OCI-LY1 (cell line): ENCODE results near the gene C11orf52.

Source experiments
- H2AFZ ChIP-seq: fragments of 200-600 bp; sonication (generic), shearing (Covaris generic); 2 replicates; pipeline ENCODE4 v1.6.0; 2014; ENCODE audit warnings: antibody characterized with exemption, mild to moderate bottlenecking, low read length
- H3F3A ChIP-seq: fragments of 200-600 bp; sonication (generic), shearing (Covaris generic); 2 replicates; pipeline ENCODE4 v1.6.0; 2014; ENCODE audit warnings: mild to moderate bottlenecking, antibody characterized with exemption, low read length, moderate library complexity; ENCODE audit not compliant: insufficient read depth
- H3K27ac ChIP-seq: fragments of 200-600 bp; sonication (generic); 2 replicates; pipeline ENCODE4 v1.5.1; 2014; ENCODE audit warnings: low read length, mixed run types, mild to moderate bottlenecking, low read depth; ENCODE audit not compliant: poor library complexity, severe bottlenecking
- H3K27me3 ChIP-seq: fragments of 200-600 bp; sonication (generic); 2 replicates; pipeline ENCODE4 v1.6.0; 2014; ENCODE audit warnings: antibody characterized with exemption, mild to moderate bottlenecking, low read length, moderate library complexity; ENCODE audit not compliant: insufficient read depth
- H3K36me3 ChIP-seq: fragments of 200-600 bp; sonication (generic); 2 replicates; pipeline ENCODE4 v1.6.1; 2014; ENCODE audit warnings: mild to moderate bottlenecking, antibody characterized with exemption, low read length, moderate library complexity, mixed read lengths; ENCODE audit not compliant: insufficient read depth
- H3K4me1 ChIP-seq: fragments of 200-600 bp; sonication (generic); 2 replicates; pipeline ENCODE4 v1.5.1; 2014; ENCODE audit warnings: mild to moderate bottlenecking, low read length, moderate library complexity; ENCODE audit not compliant: insufficient read depth, severe bottlenecking
- H3K4me2 ChIP-seq: fragments of 200-600 bp; sonication (generic), shearing (Covaris generic); 2 replicates; pipeline ENCODE4 v1.6.1; 2014; ENCODE audit warnings: low read length
- H3K4me3 ChIP-seq: fragments of 200-600 bp; sonication (generic); 2 replicates; pipeline ENCODE4 v1.5.1; 2014; ENCODE audit warnings: low read length, low read depth, mild to moderate bottlenecking, mixed read lengths; ENCODE audit not compliant: poor library complexity, severe bottlenecking
- H3K79me2 ChIP-seq: fragments of 200-600 bp; shearing (Covaris generic); 2 replicates; pipeline ENCODE4 v1.6.1; 2016; ENCODE audit warnings: mixed run types, low read length, mixed read lengths; ENCODE audit not compliant: insufficient read depth
- H3K9ac ChIP-seq: fragments of 200-600 bp; sonication (generic), shearing (Covaris generic); 2 replicates; pipeline ENCODE4 v1.6.1; 2014; ENCODE audit warnings: mild to moderate bottlenecking, low read length, mixed read lengths
- H3K9me2 ChIP-seq: fragments of 200-600 bp; sonication (generic), shearing (Covaris generic); 2 replicates; pipeline ENCODE4 v1.6.1; 2014; ENCODE audit warnings: low read depth, mild to moderate bottlenecking, low read length, mixed read lengths
- H3K9me3 ChIP-seq: fragments of 200-600 bp; shearing (Covaris generic); 2 replicates; pipeline ENCODE4 v1.6.1; 2014; ENCODE audit warnings: low read length, mixed read lengths
- H4K20me1 ChIP-seq: fragments of 200-600 bp; sonication (generic), shearing (Covaris generic); 2 replicates; pipeline ENCODE4 v1.6.0; 2016; ENCODE audit warnings: mild to moderate bottlenecking, low read length; ENCODE audit not compliant: insufficient read depth
- EZH2 ChIP-seq: fragments of 200-600 bp; sonication (generic), shearing (Covaris generic); IDR thresholded peaks from 2 replicates; pipeline ENCODE4 v1.8.0; 2017; ENCODE audit warnings: borderline replicate concordance, mixed run types, mild to moderate bottlenecking, antibody characterized with exemption, low read length, moderate library complexity, mixed read lengths
- TF ChIP-seq, protein P1 (sequence below): fragments of 200-600 bp; sonication (generic), shearing (Covaris generic); IDR thresholded peaks from 2 replicates; pipeline ENCODE4 v1.5.1; 2017; ENCODE audit warnings: mild to moderate bottlenecking, antibody characterized with exemption, low read length, moderate library complexity, mixed read lengths

C11orf52 gene

GRCh38 chr11:111937461-111937769 lies 18.7 kb downstream of the C11orf52 start:
- H3K27ac ChIP-seq = peak overlapping the region; percentile 37
- H3F3A ChIP-seq = no peaks in the 10 kb centered on the region
- TF ChIP-seq, protein P1, sequence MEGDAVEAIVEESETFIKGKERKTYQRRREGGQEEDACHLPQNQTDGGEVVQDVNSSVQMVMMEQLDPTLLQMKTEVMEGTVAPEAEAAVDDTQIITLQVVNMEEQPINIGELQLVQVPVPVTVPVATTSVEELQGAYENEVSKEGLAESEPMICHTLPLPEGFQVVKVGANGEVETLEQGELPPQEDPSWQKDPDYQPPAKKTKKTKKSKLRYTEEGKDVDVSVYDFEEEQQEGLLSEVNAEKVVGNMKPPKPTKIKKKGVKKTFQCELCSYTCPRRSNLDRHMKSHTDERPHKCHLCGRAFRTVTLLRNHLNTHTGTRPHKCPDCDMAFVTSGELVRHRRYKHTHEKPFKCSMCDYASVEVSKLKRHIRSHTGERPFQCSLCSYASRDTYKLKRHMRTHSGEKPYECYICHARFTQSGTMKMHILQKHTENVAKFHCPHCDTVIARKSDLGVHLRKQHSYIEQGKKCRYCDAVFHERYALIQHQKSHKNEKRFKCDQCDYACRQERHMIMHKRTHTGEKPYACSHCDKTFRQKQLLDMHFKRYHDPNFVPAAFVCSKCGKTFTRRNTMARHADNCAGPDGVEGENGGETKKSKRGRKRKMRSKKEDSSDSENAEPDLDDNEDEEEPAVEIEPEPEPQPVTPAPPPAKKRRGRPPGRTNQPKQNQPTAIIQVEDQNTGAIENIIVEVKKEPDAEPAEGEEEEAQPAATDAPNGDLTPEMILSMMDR = no peak
- no peak for TF ChIP-seq EZH2
- H3K9me3 ChIP-seq = no peaks in the 10 kb centered on the region
- H3K36me3 ChIP-seq = no peaks in the 10 kb centered on the region
- peak overlapping the region; percentile 70 for H3K9ac ChIP-seq
- no peaks in the 10 kb centered on the region for H4K20me1 ChIP-seq
- H2AFZ ChIP-seq = 0 out of 2 replicates have a peak overlapping the region, but pooled peaks have one; percentile 35
- peak overlapping the region; percentile 91 for H3K4me2 ChIP-seq
- H3K79me2 ChIP-seq = no peaks in the 10 kb centered on the region
- peak overlapping the region; percentile 72 for H3K4me3 ChIP-seq
- no peaks in the 10 kb centered on the region for H3K9me2 ChIP-seq
- peaks cover 46% of the 10 kb centered on the region for H3K4me1 ChIP-seq
- no peaks in the 10 kb centered on the region for H3K27me3 ChIP-seq

GRCh38 chr11:111937844-111938243 lies 19.1 kb downstream of the C11orf52 start:
- Histone ChIP-seq H3K9ac (peak overlapping the region; percentile 70), H3K9me3 (no peaks in the 10 kb centered on the region), H4K20me1 (no peaks in the 10 kb centered on the region), H3K4me3 (peak overlapping the region; percentile 72), H3K79me2 (no peaks in the 10 kb centered on the region), H3F3A (no peaks in the 10 kb centered on the region), H3K9me2 (no peaks in the 10 kb centered on the region), H2AFZ (no peak overlapping the region), H3K27ac (peak overlapping the region; percentile 37), H3K4me1 (peaks cover 46% of the 10 kb centered on the region), H3K4me2 (peak overlapping the region; percentile 91), H3K27me3 (no peaks in the 10 kb centered on the region), H3K36me3 (no peaks in the 10 kb centered on the region)
- TF ChIP-seq, protein P1 = no peak
- TF ChIP-seq EZH2 = no peak

- H4K20me1 ChIP-seq = no peaks in the 10 kb centered on the region
- H3K27ac ChIP-seq = peak overlapping the region; percentile 57
- TF ChIP-seq, protein P1 = no peak
- TF ChIP-seq EZH2 = no peak
- H3K9ac ChIP-seq = peak overlapping the region; percentile 2; the same call in 1 of the 2 replicates
- peak overlapping the region; percentile 72 for H3K4me3 ChIP-seq
- no peaks in the 10 kb centered on the region for H3K9me3 ChIP-seq
- H3K79me2 ChIP-seq = no peaks in the 10 kb centered on the region
- H3F3A ChIP-seq = no peaks in the 10 kb centered on the region
- H3K27me3 ChIP-seq = no peaks in the 10 kb centered on the region
- H3K36me3 ChIP-seq = no peaks in the 10 kb centered on the region
- H3K9me2 ChIP-seq = no peaks in the 10 kb centered on the region
- no peak overlapping the region for H2AFZ ChIP-seq
- H3K4me1 ChIP-seq = peaks cover 46% of the 10 kb centered on the region
- H3K4me2 ChIP-seq = peak overlapping the region; percentile 91
Measured at GRCh38 chr11:111938687-111939160, 20.0 kb downstream of the C11orf52 start.
